K562 (cell line): ENCODE results near the gene USP32. TPM values are rescaled to one million over a fixed set of nuclear protein-coding genes. Genes with fewer than 3 reads are reported as not detected.

Experiments used
- ATAC-seq: fragments of 200-7000 bp; cut with Tn5 transposase; 3 replicates; pipeline ENCODE4 v1.9.1; 2020; ENCODE audit warnings: moderate library complexity
- BruUV-seq: library from RNA; stranded (reverse); fragments of 400-500 nt; replicated peaks from 2 replicates; lab custom pipeline; 2021; lab: Mats Ljungman, UMichigan
- CTCF ChIA-PET: fragments of 300-600 bp; formaldehyde crosslinking; extraction: SDS; loops from one replicate; lab custom pipeline; 2021; ENCODE audit warnings: low intra/inter-chr PET ratio; lab: Yijun Ruan, JAX
- POLR2A ChIA-PET: fragments of 300-600, 350-650 bp; sonication (Branson Sonifier 250); formaldehyde crosslinking; extraction: SDS; loops from one replicate; lab custom pipeline; 2021; ENCODE audit warnings: antibody characterized with exemption, inconsistent platforms; lab: Yijun Ruan, JAX
- DNase-seq, 4 experiments: peaks; one replicate each; pipeline versions ENCODE4 v3.0.0 to v3.0.0-alpha.2; 2011 to 2018; ENCODE audit warnings: low spot score in 3 of 4, mixed read lengths in 3 of 4; ENCODE audit errors: extremely low read depth in 1 of 4
- FAIRE-seq: peaks from 2 replicates; lab custom pipeline; 2011; peaks lifted over from hg19 to GRCh38; lab: Jason Lieb, UNC
- H2AFZ ChIP-seq: 2 replicates; pipeline ENCODE4 v1.6.0; 2011; ENCODE audit warnings: low read depth, low read length, control low read depth, inconsistent platforms
- H3K27ac ChIP-seq: fragments of 200-600 bp; 3 replicates; pipeline ENCODE4 v1.8.0; 2011; ENCODE audit warnings: low read depth, mild to moderate bottlenecking, control low read depth, inconsistent platforms, low read length, moderate library complexity, mixed read lengths; ENCODE audit errors: extremely low read depth
- H3K27me3 ChIP-seq, 2 experiments: fragments of 300-600 bp in 1 of 2; 2 replicates in 1 of 2; 3 replicates in 1 of 2; pipeline versions ENCODE4 v1.6.0 to v1.8.0; 2011; ENCODE audit warnings: inconsistent platforms in 2 of 2, low read length in 2 of 2, mild to moderate bottlenecking in 1 of 2, mixed read lengths in 1 of 2, moderate library complexity in 1 of 2; ENCODE audit not compliant: control insufficient read depth in 2 of 2, insufficient read depth in 2 of 2
- H3K36me3 ChIP-seq: fragments of 300-600 bp; 3 replicates; pipeline ENCODE4 v1.8.0; 2011; ENCODE audit warnings: mild to moderate bottlenecking, low read length, inconsistent platforms; ENCODE audit not compliant: control insufficient read depth, insufficient read depth
- H3K4me1 ChIP-seq, 2 experiments: fragments of 200-600 bp in 1 of 2; replicated peaks in 1 of 2; 2 replicates in 1 of 2; 3 replicates in 1 of 2; pipeline versions ENCODE4 v1.5.1 to v1.8.0; 2011; ENCODE audit warnings: inconsistent platforms in 2 of 2, low read length in 2 of 2, mild to moderate bottlenecking in 1 of 2, mixed read lengths in 1 of 2, moderate library complexity in 1 of 2; ENCODE audit not compliant: control insufficient read depth in 2 of 2, insufficient read depth in 2 of 2
- H3K4me2 ChIP-seq: 2 replicates; pipeline ENCODE4 v1.6.1; 2011; ENCODE audit warnings: low read length, control low read depth, inconsistent platforms, mixed read lengths; ENCODE audit not compliant: insufficient read depth
- H3K4me3 ChIP-seq: fragments of 200-600 bp; sonication (generic), shearing (Covaris generic); 2 replicates; pipeline ENCODE4 v1.5.1; 2016; ENCODE audit warnings: control low read depth, inconsistent platforms
- H3K79me2 ChIP-seq: fragments of 200-600 bp; 3 replicates; pipeline ENCODE4 v1.8.0; 2011; ENCODE audit warnings: low read length, inconsistent platforms; ENCODE audit not compliant: control insufficient read depth, insufficient read depth
- H3K9ac ChIP-seq, 2 experiments: 2 replicates each; pipeline versions ENCODE4 v1.6.0 to v1.6.1; 2011; ENCODE audit warnings: low read depth in 2 of 2, low read length in 2 of 2, control low read depth in 1 of 2, inconsistent platforms in 1 of 2, mild to moderate bottlenecking in 1 of 2, mixed read lengths in 1 of 2; ENCODE audit not compliant: insufficient read depth in 1 of 2
- H3K9me1 ChIP-seq: one replicate; pipeline ENCODE4 v1.6.0; 2011; ENCODE audit warnings: inconsistent platforms, mild to moderate bottlenecking, low read length, moderate library complexity; ENCODE audit not compliant: control insufficient read depth, insufficient read depth
- H3K9me3 ChIP-seq: replicated peaks from 2 replicates; pipeline ENCODE4 v1.5.1; 2011; ENCODE audit warnings: low read depth, low read length, inconsistent platforms; ENCODE audit not compliant: control insufficient read depth, insufficient read depth
- H4K20me1 ChIP-seq: replicated peaks from 2 replicates; pipeline ENCODE4 v1.6.1; 2011; ENCODE audit warnings: low read length, inconsistent platforms, mixed read lengths; ENCODE audit not compliant: control insufficient read depth, insufficient read depth
- ZBTB11 ChIP-seq, 3 experiments: fragments of 200-800 bp in 1 of 3; fragments of 250-450 bp in 1 of 3; fragments of 450-650 bp in 1 of 3; sonication (Bioruptor Pico) in 1 of 3; sonication (Bioruptor generic) in 1 of 3; formaldehyde crosslinking in 1 of 3; IDR thresholded peaks; 2 replicates each; pipeline versions ENCODE4 v1.6.1 to v1.8.0; 2016 to 2022; ENCODE audit warnings: mild to moderate bottlenecking in 2 of 3, missing genetic modification characterization in 2 of 3, missing compliant biosample characterization in 1 of 3, moderate library complexity in 1 of 3
- WGBS: fragments of 100-300 bp; shearing (Covaris generic); methylation state at CpG from one replicate; pipeline ENCODE4 v1.1.6; 2016; ENCODE audit warnings: low coverage, mixed read lengths; ENCODE audit not compliant: insufficient coverage; ENCODE audit errors: missing lambda C conversion rate; 5-methylcytosine and 5-hydroxymethylcytosine counted together
- in situ Hi-C: fragments of 300-500 bp; cut with MboI; formaldehyde crosslinking; loops from 4 replicates; pipeline ENCODE4 v1.15.0; 2018; ENCODE audit warnings: inconsistent platforms, mixed read lengths
- intact Hi-C: fragments of 100-400 bp; cut with micrococcal nuclease; formaldehyde crosslinking; loops from 2 replicates; pipeline ENCODE4 v1.14.2; 2022
- polyA plus RNA-seq, 8 experiments: library from polyadenylated mRNA; depleted of rRNA in 4 of 8; stranded (reverse) in 5 of 8; unstranded in 3 of 8; fragments of >200 nt; fragmentation: Nextera tagmentation in 2 of 8; fragmentation: Illumina TruSeq in 1 of 8; extraction: Ambion mirVana in 2 of 8; extraction: Trizol in 1 of 8; gene quantifications; 2 replicates each; pipeline versions ENCODE4 v1.2.1 to v1.2.3, GENCODE V29; 2011 to 2014; ENCODE audit warnings: inconsistent platforms in 1 of 8, missing spikeins in 1 of 8
- total RNA-seq, 7 experiments: library from RNA; depleted of rRNA in 6 of 7; stranded (reverse); fragments of >200 nt in 6 of 7; fragmentation: Illumina TruSeq in 2 of 7; extraction: Trizol in 2 of 7; gene quantifications; 2 replicates each; pipeline versions ENCODE4 v1.2.1 to v1.2.3, GENCODE V29; 2011 to 2021; ENCODE audit warnings: low replicate concordance in 1 of 7
- TF ChIP-seq, protein P1 (sequence below): fragments of 450-650 bp; IDR thresholded peaks from 2 replicates; pipeline ENCODE4 v1.6.1; 2016; ENCODE audit warnings: mild to moderate bottlenecking

Gene USP32
- total and polyA plus RNA-seq, 9 of the 15 experiments (the other 6 are each of a cell fraction or from before 2014, with no cell fraction given): 18.0 to 69.3 (median 47.1) TPM

DNA sequence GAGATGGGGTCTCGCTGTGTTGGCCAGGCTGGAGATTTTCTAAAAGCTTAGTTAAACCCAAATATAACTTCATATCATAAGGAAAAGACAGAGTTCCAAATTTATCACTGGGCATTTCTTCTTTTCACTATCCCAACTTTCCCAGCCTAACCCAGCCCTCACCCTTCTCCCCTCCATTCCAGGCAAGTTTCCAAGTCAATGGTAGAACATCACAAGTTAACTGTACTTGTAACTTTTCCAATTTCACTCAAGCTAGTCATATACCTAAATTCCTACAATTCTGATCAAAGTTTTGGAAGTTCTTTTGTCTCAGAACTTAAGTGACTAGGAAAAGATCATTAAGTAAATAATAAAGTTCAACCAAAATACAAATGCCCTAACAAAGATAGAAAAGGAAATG, 61.2 kb downstream of the USP32 start:
- in situ Hi-C loops: no loop called here

More for the DNA sequence above, 61.2 kb downstream of the USP32 start:
- H3K79me2 ChIP-seq: peaks cover 52% of the 10 kb centered on the region
- TF ChIP-seq, protein P1, sequence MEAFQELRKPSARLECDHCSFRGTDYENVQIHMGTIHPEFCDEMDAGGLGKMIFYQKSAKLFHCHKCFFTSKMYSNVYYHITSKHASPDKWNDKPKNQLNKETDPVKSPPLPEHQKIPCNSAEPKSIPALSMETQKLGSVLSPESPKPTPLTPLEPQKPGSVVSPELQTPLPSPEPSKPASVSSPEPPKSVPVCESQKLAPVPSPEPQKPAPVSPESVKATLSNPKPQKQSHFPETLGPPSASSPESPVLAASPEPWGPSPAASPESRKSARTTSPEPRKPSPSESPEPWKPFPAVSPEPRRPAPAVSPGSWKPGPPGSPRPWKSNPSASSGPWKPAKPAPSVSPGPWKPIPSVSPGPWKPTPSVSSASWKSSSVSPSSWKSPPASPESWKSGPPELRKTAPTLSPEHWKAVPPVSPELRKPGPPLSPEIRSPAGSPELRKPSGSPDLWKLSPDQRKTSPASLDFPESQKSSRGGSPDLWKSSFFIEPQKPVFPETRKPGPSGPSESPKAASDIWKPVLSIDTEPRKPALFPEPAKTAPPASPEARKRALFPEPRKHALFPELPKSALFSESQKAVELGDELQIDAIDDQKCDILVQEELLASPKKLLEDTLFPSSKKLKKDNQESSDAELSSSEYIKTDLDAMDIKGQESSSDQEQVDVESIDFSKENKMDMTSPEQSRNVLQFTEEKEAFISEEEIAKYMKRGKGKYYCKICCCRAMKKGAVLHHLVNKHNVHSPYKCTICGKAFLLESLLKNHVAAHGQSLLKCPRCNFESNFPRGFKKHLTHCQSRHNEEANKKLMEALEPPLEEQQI: no peak
- peak in 1 of 3 experiments; percentile 67; a peak in 1 of 6 replicates for TF ChIP-seq ZBTB11 (CRISPR knock-in tag; IDR thresholded peaks at IDR 0.05)
- WGBS: 100% methylated on average over 1 of the region's 1 CpG
- no peak overlapping the region for H3K4me3 ChIP-seq
- no peak overlapping the region for H3K9ac ChIP-seq
- H2AFZ ChIP-seq: no peak overlapping the region
- no peak overlapping the region for H3K4me2 ChIP-seq
- intact Hi-C loops: no loop called here
- peaks cover 12% of the 10 kb centered on the region; the same call in 2 of the 3 replicates for H3K36me3 ChIP-seq
- ATAC-seq (no peak), FAIRE-seq (no peak), DNase-seq (no peak)
- no TSS peak for BruUV-seq
- H3K9me3 ChIP-seq: no peaks in the 10 kb centered on the region
- H3K4me1 ChIP-seq: peaks cover 0 to 15% of the 10 kb centered on the region in 2 experiments; a peak in 1 of 5 replicates
- H3K27me3 ChIP-seq: no peaks in the 10 kb centered on the region
- ChIA-PET POLR2A (no interaction called here), CTCF (no interaction called here)
- no peaks in the 10 kb centered on the region for H3K9me1 ChIP-seq
- H4K20me1 ChIP-seq: no peaks in the 10 kb centered on the region
- H3K27ac ChIP-seq: no peak overlapping the region
